NCI-H460 (cell line): ENCODE data around the gene CREB5. TPM values are rescaled to one million over a fixed set of nuclear protein-coding genes. Genes with fewer than 3 reads are reported as not detected.
A peak's percentile ranks its signal among the peaks of the same experiment; 100 is the strongest.

Experiments
- DNase-seq: peaks from one replicate; pipeline ENCODE4 v3.0.0-alpha.2; 2016; ENCODE audit warnings: low read depth; ENCODE audit errors: extremely low read depth
- total RNA-seq: library from RNA; depleted of rRNA; stranded (reverse); fragments of >200 nt; shearing (Covaris generic); gene quantifications from 2 replicates; pipeline ENCODE4 v1.2.3, GENCODE V29; 2014

CREB5 gene
- total RNA-seq, 1 experiment from 2014 or later = 26.1 TPM

DNA sequence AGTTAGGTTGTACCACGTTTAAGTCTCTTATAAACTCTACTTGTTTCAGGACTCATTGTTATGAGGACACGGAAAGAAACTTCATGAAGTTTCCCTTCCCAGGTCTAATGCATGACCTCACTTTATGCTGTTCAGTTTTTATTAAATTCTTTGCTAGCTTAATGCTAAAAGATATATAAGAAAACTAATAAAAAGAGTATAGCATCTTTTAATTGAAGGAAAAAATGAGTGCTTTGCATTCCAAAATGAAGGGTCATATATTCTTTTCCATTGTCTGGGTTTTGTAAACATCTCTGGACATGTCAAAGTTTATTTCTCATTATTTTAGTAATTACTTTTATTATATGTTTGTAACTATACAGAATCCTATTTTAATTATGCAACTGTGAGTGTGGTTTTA lies 255.8 kb downstream of the CREB5 start:
- no peak for DNase-seq

DNA sequence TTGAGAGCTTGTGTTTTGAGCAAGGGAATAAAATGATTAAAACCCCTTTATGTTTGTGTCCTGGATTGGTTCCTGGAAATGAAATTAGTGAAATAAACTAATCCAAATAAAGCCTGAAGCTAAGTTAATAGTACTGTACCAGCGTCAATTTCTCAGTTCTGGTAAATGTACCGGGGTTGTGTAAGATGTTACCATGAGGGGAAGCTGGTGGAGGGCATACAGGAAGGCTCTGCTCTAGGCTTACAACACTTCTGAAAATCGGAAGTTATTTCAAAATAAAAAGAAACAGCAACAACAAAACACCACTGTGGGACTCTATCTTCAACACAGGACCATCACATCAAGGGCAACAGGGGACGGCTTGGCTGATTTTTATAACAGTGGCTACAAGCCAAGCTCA lies 257.0 kb downstream of the CREB5 start:
- no peak for DNase-seq

DNA sequence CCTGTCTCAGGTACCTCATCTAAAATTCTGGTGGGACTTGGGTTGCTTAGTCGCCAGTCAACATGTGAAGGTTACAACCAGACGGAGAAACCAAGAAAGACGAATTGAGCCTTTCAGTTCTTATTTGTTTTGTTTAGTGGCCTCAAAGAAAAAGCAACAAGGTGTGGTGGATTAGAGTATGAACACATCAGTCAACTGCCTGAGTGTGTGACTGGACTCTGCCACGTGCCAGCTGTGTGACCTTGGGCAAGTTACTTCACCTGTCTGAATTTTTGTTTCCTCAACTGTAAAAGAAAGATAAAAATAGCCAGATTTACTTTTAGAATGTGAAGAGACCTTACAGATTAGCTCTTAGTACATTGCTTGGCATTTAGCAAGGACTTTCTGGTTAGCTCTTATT lies 259.2 kb downstream of the CREB5 start:
- no peak for DNase-seq

DNA sequence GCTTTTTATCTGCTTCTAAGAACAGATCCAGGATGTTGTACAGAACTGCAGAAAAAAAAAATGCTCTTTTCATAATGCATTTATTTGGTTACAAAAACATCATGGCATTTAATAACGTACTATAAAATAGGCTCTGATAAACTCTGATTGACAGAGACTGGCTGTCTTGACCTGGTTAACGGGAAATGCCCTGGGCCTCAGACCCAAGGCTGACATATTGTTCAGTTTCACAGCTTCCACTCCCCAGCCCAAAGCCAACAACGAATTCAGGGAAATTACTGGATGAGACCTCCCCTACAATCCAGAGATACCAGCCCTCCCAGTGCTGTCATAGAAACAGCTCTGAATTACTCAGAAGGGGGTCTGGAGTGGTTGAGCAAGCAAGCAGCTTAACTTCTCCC lies 260.1 kb downstream of the CREB5 start:
- DNase-seq = no peak

DNA sequence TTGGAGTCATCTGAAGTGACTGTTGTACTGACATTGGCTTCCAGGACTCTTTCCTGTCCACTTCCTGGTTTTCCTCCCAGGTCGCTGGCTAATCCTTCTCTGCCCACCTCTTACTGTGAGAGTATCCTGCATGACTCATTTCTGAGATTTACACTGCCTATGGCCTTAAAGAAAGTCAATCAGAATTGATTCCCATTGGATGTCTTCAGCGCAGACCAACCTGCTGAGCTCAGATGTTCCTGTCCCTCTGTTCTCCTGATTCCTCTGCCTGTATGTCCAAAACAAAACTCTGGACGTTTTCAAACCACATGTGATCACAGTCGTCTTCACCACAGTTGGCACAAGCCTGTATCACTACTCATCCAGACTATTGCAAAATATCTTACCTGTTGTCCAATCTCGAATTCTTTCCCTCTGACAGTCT lies 262.1 kb downstream of the CREB5 start:
- DNase-seq = no peak

DNA sequence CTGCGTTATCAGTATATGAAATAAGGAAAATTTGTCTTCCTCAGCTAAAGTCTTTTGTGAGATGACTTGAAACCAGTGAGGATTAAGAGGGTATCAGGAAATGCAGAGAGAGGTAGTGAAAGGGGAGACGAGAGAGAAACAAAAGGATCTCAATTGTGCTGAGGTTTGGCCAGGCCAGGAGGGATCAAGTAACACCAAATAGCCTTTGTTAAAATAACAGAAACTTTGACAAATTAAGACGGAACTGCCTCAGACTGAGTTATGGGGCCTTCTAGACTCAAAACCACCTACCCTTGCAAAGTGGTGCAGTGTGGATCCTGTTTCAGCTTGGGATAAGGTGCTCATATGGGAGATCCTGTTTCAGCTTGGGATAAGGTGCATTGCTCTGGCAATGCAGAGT lies 263.1 kb downstream of the CREB5 start:
- no peak for DNase-seq

DNA sequence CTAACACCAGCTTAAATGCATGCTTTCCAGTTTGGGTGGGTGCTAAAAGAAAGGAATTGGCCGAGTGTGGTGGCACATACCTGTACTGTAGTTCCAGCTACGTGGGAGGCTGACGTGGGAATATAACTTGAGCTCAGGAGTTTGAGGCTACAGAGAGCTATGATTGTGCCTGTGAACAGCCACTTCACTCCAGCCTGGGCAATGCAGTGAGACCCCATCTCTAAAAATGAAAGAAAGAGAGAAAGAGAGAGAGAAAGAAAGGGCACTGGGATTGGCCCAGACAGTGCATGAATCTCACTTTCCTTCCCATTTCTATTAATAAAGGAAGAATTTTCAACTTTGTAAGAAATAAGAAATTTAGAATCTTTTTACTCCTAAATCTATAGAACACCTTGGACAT lies 265.4 kb downstream of the CREB5 start:
- DNase-seq = no peak

DNA sequence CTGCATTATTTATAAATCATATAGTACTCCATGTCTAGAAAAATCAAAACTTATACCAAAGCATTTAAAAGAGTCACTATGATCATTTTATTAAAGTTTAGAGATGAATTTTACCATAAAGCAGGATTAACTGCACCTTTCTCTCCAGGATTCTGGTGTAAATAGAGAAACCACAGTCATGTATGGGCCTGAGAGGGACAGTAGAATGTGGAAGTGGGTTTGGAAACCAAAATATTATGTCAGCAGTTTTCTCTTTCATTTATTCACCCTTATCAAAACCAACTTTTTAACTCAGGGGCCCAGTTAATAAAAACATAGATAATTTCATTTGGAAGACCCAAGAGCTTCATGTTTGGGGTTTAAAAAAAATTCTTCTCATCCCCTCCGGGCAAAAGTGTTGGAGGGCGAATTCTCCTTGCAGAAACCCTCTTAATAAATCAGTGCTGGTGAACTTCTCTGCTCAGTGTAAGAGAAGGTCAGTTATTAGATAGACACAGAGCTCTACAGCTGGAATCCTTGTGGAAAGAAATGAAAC lies 266.2 kb downstream of the CREB5 start:
- no peak for DNase-seq

DNA sequence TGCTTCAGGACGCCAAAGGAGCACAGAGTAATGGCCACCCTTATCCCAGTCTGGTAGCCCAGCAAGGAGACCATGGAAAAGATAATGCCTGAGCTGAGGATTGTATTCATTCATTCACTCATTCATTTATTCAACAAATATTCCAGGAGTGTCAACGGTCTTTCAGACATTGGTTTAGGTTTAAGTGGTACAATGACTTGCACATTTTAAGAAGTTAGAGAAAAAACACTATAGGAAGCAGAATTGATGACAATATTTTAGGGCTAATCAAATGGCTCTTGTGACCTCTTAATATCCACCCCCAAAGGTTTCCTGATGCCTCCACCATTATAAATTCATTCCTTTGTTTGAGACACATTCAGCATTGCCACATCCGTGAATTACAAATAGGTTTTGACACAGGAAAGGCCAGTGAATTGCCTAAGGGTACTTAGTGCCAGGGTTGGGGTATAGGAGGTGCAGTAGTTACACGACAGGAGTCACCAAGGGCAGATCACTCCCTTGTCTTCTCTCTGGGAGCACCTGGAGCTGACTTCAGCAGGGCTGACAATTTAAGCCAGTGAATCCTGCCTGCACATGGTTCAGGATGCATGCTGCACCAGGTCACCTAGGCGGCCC lies 269.5 kb downstream of the CREB5 start:
- no peak for DNase-seq

DNA sequence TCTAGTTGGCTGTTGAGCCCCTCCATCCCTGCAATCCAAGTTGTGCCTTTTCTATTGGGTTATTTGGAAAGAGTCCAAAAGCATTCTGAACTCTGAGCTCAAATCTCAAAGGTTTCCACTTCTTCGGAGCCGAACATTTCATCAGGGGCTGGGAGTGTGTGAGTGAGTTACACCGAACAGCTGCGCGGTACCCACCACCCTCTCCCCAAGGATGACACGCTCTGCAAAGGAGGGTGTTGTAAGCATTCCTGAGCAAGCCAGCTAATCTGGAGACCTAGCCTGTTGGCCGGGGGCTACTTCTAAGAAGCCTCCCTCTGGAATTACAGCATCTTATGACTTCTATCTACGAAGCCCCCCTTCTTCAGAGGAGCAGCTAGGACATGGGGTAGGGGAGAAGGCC lies 270.5 kb downstream of the CREB5 start:
- DNase-seq = no peak

DNA sequence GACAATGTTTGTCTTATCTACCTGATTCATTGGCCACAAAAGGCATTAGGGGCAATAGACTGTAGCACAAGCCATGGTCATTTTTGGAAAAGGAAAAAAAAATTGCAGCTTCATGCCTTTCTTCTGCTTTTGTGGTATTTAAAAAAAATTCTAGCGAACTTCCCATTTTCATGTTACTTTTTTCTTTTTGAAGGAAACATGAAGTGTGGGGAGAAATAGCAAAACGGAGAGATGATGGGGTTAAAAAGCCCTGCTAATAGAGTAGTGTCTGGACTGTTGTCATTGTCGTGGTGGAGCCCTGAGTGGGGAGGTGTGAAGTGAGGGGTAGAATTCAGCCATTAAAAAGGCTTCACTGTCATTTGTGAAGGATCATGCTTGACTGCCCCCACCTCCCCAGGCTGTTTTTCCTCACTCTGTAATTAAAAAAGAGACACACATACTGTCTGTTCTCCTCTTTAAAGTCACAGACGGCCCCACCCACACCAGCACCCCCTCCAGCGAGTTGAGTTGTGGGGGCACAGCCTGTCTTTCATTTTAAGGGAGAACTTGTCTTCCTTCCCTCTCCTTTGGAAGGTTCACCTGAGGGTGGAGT lies 272.4 kb downstream of the CREB5 start:
- DNase-seq = no peak

DNA sequence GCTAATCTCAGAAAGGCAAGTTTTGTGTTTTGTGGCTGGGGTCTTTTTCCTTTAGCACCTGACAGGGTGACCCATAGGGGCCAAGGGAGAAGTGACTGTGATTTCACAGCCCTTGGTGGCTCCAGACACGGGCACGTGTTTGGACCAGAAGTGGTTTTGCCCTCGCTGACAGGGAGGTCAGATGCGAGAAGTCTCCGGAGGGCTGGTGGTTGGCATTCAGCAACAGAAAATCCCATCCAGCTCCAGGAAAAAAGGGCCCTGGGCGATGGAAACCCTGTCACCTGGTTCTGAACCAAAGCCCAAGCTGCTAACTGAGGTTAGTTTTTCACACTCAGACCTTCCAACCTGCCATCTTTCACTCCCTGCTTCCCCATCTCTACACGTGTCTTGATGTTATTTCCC lies 272.9 kb downstream of the CREB5 start:
- no peak for DNase-seq

DNA sequence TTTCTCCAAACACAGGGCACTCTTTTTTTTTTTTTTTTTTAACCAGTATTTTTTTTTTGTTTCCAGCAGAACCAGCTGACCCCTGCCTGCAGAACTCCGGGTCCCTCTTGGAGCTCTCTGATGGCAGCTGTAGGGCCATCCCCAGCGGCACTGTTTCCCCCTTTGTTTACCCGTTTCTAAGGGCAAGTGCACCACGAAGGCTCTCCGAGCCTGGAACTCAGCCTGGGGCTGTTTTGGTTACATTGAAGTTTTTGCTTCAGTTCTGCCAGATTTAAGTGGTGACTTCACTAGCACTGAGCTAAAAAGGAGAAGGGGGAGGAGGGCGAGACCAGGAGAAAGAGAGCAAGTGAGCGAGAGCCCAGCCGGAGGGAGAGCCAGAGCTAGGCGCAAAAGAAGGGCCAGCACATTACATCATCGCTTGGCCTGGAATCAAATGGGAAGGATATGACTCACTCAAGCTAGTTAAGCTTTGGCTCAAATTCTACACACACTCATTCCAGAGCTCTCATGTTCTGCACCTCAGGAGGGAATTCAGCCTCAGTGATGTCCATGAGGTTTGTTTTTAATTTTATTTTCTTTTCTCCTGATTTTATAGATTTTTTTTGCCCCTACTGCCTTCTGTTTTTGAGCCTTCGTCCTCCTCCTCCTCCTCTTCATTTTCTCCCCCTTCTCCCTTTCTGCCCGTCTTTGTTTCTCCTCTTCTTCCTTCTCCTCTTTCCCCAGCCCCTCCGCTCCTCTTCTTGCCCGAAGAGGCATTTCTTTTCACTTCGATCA lies 273.5 kb downstream of the CREB5 start:
- peak; percentile 94 for DNase-seq

DNA sequence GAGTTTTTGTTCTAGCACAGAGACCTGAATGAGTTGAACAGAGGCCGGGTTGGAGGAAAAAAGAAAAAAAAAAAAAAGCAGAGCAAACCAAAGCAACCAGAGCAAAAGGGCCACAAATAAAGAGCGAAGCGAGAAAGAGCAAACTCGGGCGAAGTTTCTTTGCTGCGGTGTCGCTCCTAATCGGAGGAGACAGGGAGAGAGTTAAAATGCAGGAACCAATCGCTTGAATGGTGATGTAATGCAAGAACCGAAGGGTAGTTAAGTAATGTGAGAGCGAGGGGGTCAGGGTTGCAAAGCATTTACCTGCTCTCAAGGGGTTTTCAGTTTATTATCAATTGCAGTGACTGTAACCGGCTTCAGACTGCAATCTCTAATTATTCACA lies 274.1 kb downstream of the CREB5 start:
- DNase-seq = peak; percentile 45

DNA sequence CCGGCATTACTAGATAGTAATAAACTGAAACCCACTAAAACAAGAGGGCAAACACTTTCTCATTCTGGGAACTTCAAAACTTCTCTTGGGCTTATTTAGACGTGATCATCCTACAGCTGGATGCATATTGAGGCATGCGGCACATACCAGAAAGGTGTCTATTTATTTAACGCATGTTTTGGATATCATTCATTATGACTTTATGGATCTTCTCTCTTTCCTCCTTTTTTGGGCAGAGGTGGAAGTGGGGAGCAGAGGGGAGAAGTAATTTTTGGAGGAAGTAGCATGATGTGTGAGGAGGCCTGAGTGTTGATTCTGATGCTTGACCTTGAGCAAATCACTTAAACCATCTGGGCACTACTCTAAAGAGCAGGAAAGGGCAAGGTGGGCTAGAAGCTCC lies 275.2 kb downstream of the CREB5 start:
- no peak for DNase-seq

DNA sequence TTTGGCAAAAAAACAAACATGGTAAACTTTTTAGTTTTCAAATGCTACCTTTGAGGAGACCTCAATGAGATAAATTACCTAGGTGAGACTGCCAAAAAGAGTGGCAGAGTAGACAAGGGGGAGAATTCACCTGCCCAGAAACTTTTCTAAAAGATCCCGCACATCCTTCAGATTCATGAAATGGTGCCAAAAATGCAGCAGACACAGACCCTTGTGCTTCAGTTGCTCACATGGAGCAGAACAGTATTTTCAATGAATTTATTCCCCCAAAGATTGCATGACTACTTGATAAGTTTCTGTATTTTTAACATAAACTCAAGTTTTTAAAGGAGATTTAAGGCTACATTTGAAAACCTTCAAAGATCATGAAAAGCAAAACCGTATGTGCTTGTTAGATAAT lies 275.9 kb downstream of the CREB5 start:
- DNase-seq = no peak

DNA sequence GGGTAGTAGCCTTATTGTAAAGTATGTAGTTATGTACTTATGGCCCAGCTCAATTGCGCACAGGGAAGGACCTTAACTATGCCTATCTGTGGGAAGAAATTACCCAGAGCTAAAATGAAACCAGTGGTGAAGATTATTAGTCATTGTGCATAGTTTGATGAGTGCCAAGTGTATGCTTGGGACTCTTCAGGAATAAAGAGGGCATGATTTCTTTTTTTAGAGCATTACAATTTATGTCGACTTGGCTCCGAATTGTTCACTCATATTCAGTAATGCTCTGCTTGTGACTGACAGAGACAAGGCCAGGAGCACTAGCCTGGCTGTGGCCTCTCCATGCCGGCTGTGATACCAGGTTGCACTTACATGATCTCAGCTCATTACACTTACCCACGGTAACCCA lies 276.3 kb downstream of the CREB5 start:
- DNase-seq = no peak

DNA sequence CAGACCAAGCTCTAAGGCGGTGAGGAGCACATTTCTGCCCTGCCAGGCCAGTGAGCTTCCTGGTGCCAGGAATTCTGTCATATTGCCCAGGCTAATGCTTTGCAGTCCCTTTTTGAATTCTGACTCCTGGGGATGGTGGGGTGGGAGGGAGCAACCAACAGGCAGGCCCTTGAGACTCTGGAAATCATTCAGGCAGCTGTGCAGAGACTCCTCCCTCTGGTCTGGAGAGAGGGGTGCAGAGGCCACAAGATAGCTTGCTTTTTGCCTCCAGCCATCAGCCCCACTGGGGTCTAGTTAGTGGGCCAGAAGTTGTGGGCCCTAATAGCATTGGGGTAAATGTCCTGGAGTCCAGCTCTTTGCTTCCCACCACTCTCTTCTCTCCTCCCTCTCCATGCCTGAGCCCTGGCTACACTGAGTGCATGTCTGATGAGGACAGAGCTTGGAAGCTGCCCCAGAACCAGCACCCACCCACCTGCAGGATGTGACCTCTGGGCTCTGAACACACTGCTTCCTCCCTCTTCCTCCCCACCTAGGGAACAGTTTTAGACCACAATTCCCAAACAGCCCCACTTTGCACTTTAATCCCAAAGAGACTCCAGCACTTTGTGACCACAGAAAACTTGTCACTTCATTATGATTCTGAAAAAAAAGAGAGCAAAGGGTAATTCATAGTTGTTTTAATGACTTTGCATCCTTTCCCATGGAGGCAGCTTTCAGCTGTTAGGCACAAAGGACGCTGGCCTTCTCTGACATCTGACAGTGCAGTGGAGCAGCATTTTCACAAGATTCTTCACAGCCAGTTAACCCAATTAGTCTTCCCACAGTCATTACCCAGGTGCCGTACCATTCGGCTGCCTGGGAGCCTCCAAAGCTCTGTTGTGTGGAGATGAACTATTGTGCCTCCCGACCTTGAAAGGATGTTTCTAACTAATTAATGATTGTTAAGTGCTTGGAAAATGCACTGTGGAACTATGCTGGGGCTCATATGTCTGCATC lies 283.3 kb downstream of the CREB5 start:
- DNase-seq = no peak

DNA sequence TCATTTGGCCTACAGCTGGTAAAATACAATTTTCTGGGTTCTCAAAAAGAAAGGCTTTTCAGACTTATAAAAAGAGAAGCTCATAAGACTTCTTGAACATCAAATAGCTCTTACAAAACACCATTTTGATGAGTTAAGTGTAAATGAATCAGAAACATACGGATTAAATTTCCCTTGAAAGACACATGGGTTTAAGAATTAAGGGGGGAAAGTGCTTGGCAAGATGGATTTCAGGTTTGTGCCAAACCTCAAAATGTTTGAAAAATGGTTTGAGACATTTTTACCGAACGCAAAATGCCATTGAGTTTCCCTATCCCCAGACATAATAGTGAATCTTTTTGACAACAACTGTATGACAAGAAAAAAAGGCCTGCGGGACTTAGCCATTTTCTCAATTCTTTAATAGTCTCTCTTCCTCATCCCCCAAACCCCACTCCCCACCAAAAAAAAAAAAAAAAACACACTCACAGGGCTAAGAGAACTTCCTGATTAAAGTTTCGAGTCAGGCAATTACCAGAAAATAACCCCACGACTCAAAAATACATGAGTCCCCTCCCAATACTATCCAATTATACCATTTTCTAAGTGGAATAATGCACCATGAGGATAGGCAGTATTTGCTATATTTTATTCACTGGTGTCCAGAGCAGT lies 285.7 kb downstream of the CREB5 start:
- no peak for DNase-seq

DNA sequence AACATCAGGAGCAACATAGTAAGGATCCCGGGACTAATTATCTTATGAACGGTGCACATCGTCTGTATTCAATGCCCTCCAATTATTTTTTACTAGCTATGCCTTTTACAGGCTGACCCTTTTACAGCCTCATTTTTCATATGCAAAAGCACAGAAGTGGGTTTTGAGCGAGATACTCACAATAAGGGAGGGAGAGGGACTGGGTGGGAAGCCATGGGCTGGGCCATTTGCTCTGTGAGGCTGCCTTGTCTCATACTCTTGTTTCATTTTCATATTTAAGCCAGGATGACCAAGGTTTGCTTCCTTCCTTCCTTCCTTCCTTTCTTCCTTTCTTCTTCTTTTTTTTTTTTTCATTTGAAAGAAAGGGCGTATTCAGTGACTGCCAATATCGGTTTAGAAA lies 286.5 kb downstream of the CREB5 start:
- DNase-seq = no peak
